CD4-positive, alpha-beta T cell treated with Interleukin-17A for 1 hour (primary cell): Measurements from ENCODE around the gene TMEM92.

Experiments
- DNase-seq: peaks from one replicate; pipeline ENCODE4 v3.0.0-alpha.2; 2020

Gene TMEM92

DNA sequence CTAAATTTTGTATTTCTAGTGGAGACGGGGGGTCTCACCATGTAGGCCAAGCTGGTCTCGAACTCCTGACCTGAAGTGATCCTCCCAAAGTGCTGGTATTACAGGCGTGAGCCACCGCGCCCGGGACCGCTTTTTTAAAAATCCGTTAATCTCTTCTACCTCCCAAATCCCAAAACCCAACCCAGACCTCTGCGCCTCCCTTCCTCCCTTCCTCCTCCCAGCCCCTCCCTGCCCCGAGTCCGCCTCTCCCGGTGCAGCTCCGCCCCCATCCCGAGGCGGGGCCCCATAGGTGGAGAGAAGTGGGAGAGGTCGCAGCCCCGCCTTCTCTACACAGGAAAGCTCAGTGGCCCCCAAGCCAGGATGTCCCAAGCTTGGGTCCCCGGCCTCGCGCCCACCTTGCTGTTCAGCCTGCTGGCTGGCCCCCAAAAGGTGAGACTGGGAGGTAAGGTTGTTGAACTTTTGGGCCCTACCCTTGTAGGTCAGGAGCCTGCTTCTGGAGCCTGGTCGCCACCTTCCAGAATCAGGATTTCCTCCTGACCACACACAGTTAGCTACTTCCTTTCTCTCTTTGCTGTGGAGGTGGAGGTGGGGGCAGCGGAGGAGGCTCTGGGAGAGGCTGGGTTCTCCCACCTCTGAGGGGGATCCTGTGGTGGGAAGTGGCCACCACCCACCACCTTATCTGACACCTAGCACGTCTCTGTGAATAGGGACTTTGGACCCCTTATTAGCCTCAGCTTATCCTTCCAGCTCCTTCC lies at the start of gene TMEM92:
TMEM92 (plus strand) TSS at position 325 of the 755 bp plus-strand sequence; CDS start at position 361, 36 bp downstream.
- DNase-seq = no peak

DNA sequence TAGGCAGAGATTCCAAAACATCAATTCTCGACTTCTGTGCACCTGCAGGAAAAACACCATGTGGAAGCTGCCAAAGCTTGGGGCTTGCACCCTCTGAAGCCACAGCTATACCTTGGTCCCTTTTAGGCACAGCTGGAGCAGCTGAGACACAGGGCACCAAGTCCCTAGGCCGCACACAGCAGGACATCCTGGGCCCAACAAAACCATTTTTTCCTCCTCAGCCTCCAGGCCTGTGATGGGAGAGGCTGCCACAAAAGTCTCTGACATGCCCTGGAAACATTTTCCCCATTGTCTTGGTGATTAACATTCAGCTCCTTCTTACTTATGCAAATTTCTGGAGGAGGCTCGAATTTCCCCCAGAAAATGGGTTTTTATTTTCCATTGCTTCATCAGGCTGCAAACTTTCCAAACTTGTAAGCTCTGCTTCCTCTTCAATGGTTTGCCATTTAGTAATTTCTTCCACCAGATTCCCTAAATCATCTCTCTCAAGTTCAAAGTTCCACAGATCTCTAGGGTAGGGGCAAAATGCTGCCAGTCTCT lies 48.5 kb upstream of the TMEM92 start:
- no peak for DNase-seq

DNA sequence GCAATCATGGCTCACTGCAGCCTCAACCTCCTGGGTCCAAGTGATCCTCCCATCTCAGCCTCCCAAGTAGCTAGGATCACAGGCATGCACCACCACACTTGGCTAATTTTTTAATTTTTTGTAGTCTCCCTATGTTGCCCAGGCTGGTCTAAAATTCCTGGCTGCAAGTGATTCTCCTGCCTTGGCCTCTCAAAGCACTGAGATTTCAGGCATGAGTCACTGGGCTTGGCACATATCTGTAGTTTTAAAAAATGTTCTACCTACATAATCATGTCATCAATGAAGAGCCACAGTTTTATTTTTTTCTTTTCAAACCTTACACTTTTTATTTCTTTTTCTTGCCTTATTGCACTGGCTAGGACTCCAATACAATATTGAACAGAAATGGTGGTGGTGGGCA lies 39.7 kb upstream of the TMEM92 start:
- DNase-seq = no peak

DNA sequence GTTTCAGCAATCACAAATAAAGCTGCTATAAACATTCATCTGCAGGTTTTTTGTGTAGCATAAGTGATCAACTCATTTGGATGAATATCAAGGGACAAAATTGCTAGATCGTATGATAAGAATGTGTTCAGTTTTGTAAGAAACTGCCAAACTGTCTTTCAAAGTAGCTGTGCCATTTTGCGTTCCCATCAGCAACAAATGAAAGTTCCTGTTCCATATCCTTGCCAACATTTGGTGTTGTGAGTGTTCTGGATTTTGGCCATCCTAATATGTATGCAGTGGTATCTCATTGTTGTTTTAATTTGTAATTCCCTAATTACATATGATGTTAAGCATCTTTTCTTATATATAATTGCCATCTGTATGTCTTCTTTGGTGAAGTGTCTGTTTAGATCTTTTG lies 36.4 kb upstream of the TMEM92 start:
- DNase-seq = no peak

DNA sequence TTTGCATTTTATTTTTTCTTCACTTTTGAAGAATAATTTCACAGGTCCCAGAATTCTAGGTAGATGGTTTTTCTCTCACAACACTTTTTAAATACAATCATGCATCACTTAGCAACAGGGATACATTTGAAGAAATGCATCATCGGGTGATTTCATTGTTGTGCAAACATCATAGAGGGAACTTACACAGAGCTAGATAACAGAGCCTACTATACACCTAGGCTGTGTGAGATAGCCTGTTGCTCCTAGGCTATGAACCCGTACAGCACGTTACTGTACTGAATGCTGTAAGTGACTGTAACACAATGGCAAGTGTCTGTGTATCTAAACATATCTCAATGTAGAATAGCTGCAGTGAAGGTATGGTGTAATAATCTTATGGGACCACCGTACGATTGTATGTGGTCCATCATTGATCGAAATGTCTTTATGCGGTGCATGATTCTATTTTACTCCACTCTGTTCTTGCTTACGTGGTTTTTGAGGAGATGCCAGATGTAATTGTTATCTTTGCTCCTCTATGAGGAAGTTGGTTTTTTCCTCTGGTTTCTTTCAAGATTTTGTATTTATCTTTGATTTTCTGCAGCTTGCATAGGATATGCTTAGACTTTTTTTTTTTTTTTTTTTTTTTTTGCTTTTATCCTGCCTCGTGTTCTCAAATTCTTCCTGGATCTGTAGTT lies 35.5 kb upstream of the TMEM92 start:
- no peak for DNase-seq

DNA sequence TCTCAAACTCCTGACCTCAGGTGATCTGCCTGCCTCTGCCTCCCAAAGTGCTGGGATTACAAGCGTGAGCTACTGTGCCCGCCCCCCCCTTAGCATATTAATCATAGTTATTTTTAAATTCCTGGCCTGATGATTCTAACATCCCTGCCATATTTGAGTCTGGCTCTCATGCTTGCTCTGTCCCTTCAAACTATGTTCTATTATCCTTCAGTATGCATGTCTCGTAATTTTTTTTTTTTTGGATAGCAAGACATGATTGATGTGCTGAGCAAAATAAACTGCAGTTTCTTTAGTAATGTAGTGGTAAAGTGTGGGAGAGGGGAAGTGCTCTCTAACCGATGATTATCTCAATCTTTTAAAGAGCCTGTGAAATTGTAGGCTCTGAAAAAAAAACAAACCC lies 34.3 kb upstream of the TMEM92 start:
- no peak for DNase-seq

DNA sequence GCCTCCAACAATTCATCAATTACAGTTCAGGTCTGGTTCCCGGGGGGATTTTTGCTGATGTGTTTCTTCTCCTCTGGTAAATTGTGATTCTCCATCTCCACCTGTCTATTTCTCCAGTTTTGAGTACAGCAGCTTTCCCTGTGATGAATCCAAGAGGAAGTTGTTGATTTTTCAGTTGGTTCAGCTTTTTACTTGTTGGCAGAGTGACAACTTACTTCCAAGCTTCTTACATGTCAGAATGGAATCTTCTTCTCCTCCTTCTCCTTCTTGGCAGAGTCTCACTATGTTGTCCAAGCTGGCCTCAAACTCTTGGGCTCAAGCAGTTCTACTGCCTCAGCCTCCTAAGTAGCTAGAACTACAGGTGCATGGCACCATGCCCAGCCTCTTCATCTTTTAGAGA lies 33.4 kb upstream of the TMEM92 start:
- no peak for DNase-seq

DNA sequence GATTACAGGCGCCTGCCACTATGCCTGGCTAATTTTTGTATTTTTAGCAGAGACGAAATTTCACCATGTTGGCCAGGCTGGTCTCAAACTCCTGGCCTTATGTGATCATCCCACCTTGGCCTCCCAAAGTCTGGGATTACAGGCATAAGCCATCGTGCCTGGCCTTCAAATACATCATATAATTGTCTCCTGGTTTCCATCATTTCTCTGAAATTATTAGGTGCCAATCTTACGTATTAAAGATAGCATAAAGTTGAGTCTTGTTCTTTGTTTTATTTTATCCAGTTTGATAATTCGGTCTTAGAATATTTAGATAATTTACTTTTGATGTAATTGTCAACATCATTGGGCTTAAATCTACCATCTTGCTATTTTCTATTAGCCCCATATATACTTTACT lies 32.8 kb upstream of the TMEM92 start:
- no peak for DNase-seq

DNA sequence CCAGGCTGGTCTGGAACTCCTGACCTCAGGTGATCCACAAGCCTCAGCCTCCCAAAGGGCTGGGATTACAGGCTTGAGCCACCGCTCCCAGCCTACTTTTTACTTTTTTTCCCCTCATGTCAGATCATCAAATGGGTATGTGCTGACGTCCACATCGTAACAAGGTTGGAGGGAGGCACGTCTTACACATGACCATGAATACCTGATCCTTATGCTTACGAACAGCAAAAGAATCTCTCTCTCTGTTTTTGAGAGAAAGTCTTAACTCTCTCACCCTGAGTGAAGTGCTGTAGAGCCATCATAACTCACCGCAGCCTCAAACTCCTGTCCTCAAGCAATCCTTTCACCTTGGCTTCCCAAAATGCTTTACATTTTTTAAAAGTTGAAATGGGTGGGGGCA lies 29.5 kb upstream of the TMEM92 start:
- no peak for DNase-seq

DNA sequence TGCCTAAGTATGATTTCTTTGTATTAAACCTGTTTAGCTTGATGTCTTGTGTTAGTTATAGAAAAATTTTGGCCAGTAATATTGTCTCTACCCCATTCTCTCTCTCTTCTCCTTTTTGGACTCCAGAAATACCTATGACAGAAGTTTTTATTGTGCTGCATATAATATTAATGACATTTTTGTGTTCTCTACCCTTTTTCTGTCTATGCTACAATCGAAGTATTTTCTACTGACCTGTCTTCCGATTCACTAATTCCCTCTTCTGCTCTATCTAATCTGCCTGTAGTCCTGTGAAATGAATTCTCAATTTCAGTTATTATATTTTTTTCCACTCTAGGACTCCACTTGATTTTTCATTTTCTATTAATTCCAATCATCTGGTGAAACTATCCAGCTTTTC lies 26.0 kb upstream of the TMEM92 start:
- DNase-seq = no peak

DNA sequence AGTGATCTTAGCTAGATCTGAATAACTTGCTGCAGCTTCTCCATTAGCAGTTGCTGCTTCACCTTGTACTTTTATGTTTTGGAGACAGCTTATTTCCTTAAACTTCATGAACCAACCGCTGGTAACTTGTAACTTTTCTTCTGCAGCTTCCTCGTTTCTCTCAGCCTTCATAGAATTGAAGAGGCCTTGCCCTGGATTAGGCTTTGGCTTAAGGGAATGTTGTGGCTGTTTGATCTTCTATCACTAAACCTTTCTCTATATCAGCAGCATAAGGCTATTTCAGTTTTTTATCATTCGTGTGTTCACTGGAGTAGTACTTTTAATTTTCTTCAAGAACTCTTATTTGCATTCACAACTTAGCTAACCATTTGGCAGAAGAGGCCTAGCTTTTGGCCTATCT lies 21.5 kb upstream of the TMEM92 start:
- DNase-seq = no peak

DNA sequence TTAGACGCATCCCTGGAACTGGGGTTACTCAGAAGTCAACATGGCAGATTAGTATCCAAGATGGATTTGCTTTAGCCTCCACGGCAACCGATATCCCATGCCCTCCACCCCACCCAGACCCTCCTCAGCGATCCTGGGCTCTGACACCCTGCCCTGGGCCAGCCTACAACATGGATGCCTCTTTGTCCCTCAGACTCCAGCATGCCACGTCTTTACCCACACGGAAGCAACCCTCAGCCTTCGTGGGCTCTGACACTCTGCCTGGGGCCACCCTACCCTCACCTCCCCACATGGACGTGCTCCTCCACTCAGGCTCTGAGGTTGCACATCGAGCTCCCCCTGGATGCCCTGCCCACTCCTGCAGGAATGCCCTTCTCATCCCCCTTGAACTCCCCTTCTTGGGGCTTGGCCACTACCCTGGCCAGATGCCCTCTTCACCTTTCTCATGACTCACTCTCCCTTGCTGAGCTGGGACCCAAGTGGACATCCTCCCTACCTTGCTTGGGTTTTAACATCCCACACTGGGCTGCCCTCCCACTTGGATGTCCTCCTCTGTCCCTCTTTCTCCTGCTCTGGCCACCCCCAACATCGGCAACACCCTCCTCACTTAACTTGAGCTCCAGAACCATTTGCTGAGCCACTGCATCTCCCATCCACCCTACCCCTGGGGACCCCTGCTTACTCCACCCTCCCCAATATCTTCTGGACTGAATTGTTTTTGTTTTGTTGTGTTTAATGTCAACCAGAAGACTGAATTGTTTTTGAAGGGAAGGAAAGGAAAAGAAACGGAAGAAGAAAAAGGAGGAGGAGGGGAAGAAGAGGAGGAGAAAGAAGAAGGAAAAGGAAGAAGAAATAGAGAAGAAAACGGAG lies 18.3 kb upstream of the TMEM92 start:
- no peak for DNase-seq

DNA sequence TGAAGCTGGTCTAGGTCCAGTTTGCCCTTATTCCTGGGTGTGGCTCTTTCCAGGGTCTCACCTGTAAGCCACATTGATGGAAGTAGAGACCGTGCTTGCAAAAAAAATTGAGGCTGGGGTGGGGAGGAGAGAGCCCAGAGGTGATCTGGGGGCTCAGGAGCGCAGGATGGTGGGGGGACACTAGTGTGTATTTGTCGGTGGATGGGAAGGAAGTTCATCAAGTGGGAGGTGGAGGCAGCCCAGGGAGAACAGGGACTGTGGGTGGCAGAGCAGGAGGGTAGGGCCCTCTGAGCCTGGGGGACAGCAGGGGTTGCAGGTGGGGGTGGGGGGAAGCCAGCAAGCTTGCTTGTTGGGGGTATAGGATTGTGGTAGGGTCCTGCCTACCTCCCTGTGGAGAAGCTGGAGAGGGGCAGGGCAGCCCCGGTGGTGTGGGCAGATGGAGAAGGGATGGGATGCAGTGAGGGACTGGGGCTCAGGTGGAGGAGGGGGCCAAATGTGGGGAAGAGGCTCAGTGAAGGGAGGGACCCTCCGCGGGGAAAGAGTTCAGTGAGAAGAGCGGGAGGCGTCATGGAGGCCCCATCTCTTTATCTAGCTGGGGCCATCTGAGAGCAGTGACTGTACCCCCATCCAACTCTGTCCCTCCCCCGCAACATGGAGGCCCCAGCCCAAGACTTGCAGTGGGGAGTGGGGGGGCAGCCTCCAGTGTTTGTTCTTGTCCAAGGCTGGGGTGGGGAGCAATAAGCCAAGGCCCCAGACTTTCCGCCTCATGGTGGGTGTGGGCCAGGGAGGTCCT lies 17.2 kb upstream of the TMEM92 start:
- DNase-seq = no peak

DNA sequence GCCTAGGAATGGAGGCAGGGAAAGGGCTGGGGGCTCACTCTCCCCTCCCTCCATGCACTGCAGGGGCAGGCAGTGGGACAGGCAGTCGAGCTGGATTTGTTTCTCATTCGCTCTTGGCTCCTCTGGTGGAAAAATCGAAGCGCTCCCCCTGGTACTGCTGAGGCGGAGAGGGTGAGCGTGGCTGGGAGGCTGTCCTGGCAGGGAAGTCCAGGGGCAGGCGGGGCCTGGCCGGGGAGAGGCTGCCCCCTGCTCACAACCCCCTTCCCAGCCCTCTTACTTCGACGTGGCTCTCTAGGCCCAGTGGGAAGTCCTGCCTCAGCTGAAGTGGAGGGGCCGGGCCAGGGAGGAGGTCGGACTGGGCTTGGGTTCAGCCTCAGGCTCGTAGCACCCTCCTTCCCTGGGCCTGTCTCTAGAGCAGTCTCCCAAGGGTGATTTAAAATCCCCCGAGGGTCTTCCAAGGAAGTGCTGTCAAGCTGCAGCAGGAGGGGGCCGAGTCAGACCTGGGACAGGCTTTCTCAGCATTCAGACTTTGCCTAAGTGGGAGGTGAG lies 16.5 kb upstream of the TMEM92 start:
- DNase-seq = no peak

DNA sequence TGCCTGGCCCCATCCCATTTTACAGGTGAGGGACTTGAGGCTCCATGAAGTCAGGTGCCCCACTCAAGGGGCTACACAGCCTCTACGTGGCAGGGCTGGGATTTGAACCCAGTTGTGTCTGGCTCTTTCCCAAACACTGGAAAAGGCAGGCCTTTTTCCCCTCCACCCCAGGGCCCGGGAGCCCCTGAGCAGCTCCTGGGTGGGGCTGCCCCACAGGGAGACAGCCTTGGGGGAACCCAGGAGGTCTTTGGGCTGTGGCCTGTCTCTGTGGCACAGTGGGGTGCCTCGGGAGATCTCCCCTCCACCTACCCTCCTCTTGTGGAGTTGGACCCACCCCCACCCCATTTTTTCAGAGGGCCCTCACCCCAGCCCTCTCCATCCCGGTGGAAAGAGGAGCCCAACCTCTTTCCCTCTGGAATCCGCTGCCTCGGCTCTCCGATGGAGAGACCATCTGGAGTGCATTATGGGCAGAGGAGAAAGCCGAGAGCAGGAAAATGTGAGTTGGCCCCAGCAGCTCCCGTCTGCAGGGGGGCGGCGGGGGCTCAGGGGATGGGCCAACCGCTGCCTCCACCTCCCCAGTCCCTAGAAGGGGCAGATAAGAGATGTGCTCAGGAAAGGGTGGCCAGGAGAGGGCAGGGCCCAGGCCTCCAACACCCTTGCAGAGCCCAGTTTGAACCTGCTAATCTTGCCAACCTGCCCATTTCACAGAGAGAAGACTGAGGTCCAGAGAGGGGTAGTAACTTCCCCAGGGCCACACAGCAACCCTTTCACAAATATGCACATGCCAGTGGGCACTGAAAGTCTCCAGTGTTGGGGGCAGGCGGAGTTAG lies 15.4 kb upstream of the TMEM92 start:
- no peak for DNase-seq

DNA sequence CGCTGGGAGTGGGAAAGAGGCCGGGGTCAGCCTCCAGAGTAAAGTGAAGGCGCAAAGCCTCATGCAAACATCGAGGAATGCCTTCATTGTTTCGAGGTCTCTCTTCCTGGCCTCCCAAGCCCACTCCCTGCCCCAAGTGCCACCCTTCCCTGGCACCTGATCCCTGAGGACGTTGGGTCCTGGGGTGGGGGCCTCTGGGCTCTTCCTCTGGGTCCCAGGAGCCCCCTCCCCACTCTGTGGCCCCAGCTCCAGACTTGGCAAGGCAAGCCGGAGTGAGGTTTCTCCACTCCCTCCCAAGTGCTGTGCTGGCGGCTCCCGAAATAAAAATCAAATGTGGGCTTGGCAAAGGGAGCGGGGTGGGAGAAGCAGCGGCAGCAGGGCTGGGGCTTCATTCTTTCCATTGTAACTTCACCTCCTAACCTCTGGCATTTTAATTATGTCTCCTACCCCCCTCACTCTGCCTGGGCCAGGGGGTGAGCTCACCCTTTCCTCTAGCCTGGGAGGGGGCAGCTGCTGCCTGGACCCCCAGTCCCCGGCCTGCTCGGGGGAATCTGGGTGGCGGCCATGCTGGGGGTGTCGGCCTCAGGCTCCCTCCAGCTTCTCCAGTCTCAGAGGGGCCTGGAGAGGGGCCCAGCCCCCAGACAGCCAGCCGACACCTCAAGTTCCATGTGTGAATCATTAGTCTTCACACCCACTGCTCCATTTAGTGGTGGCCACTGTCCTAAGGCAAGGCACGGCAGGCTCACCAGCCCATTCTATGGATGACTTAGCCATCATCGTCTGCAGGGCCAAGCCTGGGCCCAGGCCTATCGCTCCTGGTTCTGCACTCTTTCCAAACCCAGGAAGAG lies 14.6 kb upstream of the TMEM92 start:
- DNase-seq = no peak

DNA sequence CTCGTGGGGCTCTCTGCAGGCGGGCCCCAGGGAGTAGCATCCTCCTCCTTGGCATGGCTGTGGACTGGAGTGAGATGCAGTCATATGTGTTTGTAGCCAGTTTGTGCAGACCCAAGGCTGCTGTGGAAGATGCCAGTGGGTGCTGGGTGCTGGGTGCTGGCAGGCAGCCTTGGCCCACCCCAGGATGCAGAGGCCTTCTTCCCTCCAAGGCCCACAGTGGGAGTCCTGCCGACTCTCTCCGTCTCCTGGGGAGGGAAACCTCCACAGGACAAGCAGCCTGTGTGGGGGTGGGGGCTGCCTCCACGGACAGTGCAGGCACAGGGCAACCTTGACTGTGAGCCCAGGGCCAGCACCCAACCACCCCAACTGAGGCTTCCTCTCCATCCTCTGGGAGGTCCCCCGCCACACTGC lies 13.8 kb upstream of the TMEM92 start:
- DNase-seq = no peak

DNA sequence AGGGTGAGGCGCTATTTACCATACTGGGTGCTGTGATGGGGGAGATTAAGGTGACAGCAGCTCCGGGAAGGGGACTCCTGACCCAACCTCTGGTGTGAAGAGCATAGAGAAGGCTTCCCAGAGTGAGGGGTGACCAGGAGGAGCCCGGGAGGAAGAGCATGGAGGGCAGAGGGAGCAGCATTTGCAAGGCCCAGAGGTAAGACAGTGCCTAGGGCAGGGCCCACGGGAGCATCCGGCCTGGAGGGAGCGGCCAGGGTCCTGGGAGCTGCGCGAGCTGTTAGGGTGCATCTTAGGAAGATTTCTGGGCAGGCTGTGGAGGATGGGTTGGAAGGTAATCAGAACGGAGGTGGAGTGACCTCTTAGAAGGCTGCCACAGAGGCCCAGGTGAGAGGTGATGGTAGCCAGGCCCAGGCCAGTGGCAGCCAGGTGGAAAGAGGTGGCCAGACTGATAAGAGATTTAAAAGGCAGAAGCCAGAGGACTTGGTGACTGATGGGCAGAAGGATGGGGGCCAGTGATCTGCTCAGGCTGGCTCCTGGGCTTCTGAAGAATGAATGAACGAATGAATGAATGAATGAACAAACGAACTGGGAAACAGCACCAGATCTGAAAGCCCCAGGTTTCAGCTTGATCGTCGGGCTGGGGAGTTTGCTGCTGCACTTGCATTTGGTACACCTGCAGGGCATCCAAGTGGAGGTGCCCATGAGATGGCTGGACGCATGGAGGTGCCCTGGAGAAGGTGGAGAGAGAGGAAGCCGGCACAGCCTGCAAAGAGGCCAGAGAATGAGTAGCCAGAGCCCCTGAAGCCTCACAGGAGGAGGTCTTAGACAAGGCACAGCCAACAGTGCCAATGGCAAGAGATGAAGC lies 13.0 kb upstream of the TMEM92 start:
- DNase-seq = no peak
